NOMO-1 treated with dmso at 0.1 percent for 144 hours (cell line): ENCODE data around the gene DACT3.

Source experiments
- DNase-seq: peaks from one replicate; lab custom pipeline; 2025; ENCODE audit not compliant: unreplicated experiment; lab: John Stamatoyannopoulos, UW

Gene DACT3

GRCh38 chr19:46614114-46614722 lies 46.8 kb downstream of the DACT3 start:
- DNase-seq: no peak

GRCh38 chr19:46613525-46613924 lies 47.5 kb downstream of the DACT3 start:
- no peak for DNase-seq

GRCh38 chr19:46611776-46612175 lies 49.2 kb downstream of the DACT3 start:
- no peak for DNase-seq

- DNase-seq: no peak
These were observed 49.9 kb downstream of the DACT3 start for GRCh38 chr19:46610851-46611770.

GRCh38 chr19:46610413-46610775 lies 50.6 kb downstream of the DACT3 start:
- DNase-seq: no peak

GRCh38 chr19:46609511-46610412 lies 51.2 kb downstream of the DACT3 start:
- no peak for DNase-seq

GRCh38 chr19:46608581-46609345 lies 52.2 kb downstream of the DACT3 start:
- DNase-seq: no peak

- no peak for DNase-seq
These were observed 52.8 kb downstream of the DACT3 start for GRCh38 chr19:46608178-46608577.

GRCh38 chr19:46607448-46607841 lies 53.5 kb downstream of the DACT3 start:
- no peak for DNase-seq

- no peak for DNase-seq
These were observed 54.1 kb downstream of the DACT3 start for GRCh38 chr19:46606681-46607447.

- DNase-seq: no peak
These were observed 55.0 kb downstream of the DACT3 start for GRCh38 chr19:46606019-46606418.

- DNase-seq: no peak
These were observed 55.6 kb downstream of the DACT3 start for GRCh38 chr19:46605356-46605821.

- DNase-seq: no peak
These were observed 56.1 kb downstream of the DACT3 start for GRCh38 chr19:46604781-46605355.

GRCh38 chr19:46603752-46604231 lies 57.2 kb downstream of the DACT3 start:
- DNase-seq: no peak

- DNase-seq: no peak
These were observed 57.8 kb downstream of the DACT3 start for GRCh38 chr19:46603195-46603637.

- no peak for DNase-seq
These were observed 58.4 kb downstream of the DACT3 start for GRCh38 chr19:46602392-46603194.

GRCh38 chr19:46601318-46602224 lies 59.4 kb downstream of the DACT3 start, which contains the start of gene CALM3:
Gene CALM3 (plus strand): TSS chr19:46601330. CDS start chr19:46601435, 105 bp downstream.
- no peak for DNase-seq
